HCT116 (cell line): ENCODE data around the gene NCOA6.

Experiments used
- CEBPB ChIP-seq: IDR thresholded peaks from 2 replicates; pipeline ENCODE4 v1.6.1; 2012; ENCODE audit warnings: low read depth
- CTCF ChIP-seq, 3 experiments: fragments of 200-600 bp in 1 of 3; sonication (generic) in 1 of 3; IDR thresholded peaks in 2 of 3; conservative IDR thresholded peaks in 1 of 3; 2 replicates each; pipeline ENCODE4 v1.5.1; 2012 to 2017; ENCODE audit warnings: low read depth in 2 of 3, low read length in 2 of 3, antibody characterized with exemption in 1 of 3, borderline replicate concordance in 1 of 3, control low read depth in 1 of 3, mild to moderate bottlenecking in 1 of 3, mixed read lengths in 1 of 3, mixed run types in 1 of 3, moderate library complexity in 1 of 3; ENCODE audit not compliant: insufficient read depth in 1 of 3
- EZH2phosphoT487 ChIP-seq: fragments of 200-600 bp; IDR thresholded peaks from 2 replicates; pipeline ENCODE4 v1.6.1; 2018; ENCODE audit warnings: antibody characterized with exemption, borderline replicate concordance
- MAX ChIP-seq: IDR thresholded peaks from 2 replicates; pipeline ENCODE4 v1.6.1; 2012
- POLR2A ChIP-seq: IDR thresholded peaks from 2 replicates; pipeline ENCODE4 v1.7.0; 2011; ENCODE audit warnings: borderline replicate concordance; ENCODE audit not compliant: insufficient read depth, insufficient read length; ENCODE audit errors: extremely low read depth
- RAD21 ChIP-seq: IDR thresholded peaks from 2 replicates; pipeline ENCODE4 v1.6.1; 2012; ENCODE audit warnings: low read depth, mild to moderate bottlenecking
- REST ChIP-seq: IDR thresholded peaks from 2 replicates; pipeline ENCODE4 v1.6.1; 2012; ENCODE audit warnings: low read depth

GRCh38 chr20:34732523-34732922 is 92.9 kb downstream of the NCOA6 start:
- TF ChIP-seq CTCF (IDR thresholded peaks at IDR 0.05 in 2 of 3, conservative IDR thresholded peaks at IDR 0.05 in 1 of 3; ENCODE audit: borderline replicate concordance in 1 of 3, insufficient read depth in 1 of 3, low read depth in 2 of 3, low read length in 2 of 3): no peak
- no peak for TF ChIP-seq RAD21
- no peak for TF ChIP-seq REST
- TF ChIP-seq POLR2A: no peak
- TF ChIP-seq MAX: no peak
- no peak for TF ChIP-seq EZH2phosphoT487
- no peak for TF ChIP-seq CEBPB
